Gastrocnemius medialis (tissue), 4 donors: ENCODE measurements around the gene DDX1. TPM values are rescaled to one million over a fixed set of nuclear protein-coding genes. Genes with fewer than 3 reads are reported as not detected.

ENCODE experiments used
- ATAC-seq, 2 donors: fragments of 150-250 bp; one replicate each; pipeline ENCODE4 v1.9.1; 2016
- DNase-seq, 2 donors: peaks; one replicate each; pipeline ENCODE4 v3.0.0-alpha.2; 2019
- H3K27ac ChIP-seq, 4 donors: fragments of 200-600 bp; sonication (generic); 1 replicate in 1 of 4; 2 replicates in 3 of 4; pipeline ENCODE4 v1.5.1; 2016 to 2018; ENCODE audit warnings: mild to moderate bottlenecking in 2 of 4, moderate library complexity in 1 of 4
- H3K27me3 ChIP-seq, 3 donors: fragments of 200-600 bp; sonication (generic) in 2 of 3; 1 replicate in 1 of 3; 2 replicates in 2 of 3; pipeline versions ENCODE4 v1.5.1 to v1.6.0; 2016 to 2019; ENCODE audit warnings: mild to moderate bottlenecking in 1 of 3, moderate library complexity in 1 of 3
- H3K36me3 ChIP-seq, 2 donors: fragments of 200-600 bp; sonication (generic) in 1 of 2; one replicate each; pipeline ENCODE4 v1.5.1; 2017 to 2018
- H3K4me1 ChIP-seq, 2 donors: fragments of 200-600 bp; sonication (generic) in 1 of 2; one replicate each; pipeline ENCODE4 v1.5.1; 2016 to 2017; ENCODE audit warnings: mild to moderate bottlenecking in 2 of 2
- H3K4me3 ChIP-seq, 4 donors: fragments of 200-600 bp; sonication (generic) in 3 of 4; 1 replicate in 1 of 4; 2 replicates in 3 of 4; pipeline ENCODE4 v1.5.1; 2016 to 2019; ENCODE audit warnings: mild to moderate bottlenecking in 2 of 4
- H3K9me3 ChIP-seq, 3 donors: fragments of 200-600 bp; sonication (generic) in 2 of 3; 1 replicate in 1 of 3; 2 replicates in 2 of 3; pipeline ENCODE4 v1.5.1; 2016 to 2019
- CTCF ChIP-seq, 5 experiments: fragments of 450-650 bp in 3 of 5; fragments of 200-600 bp in 2 of 5; sonication (generic) in 2 of 5; IDR thresholded peaks in 4 of 5; conservative IDR thresholded peaks in 1 of 5; 1 replicate in 4 of 5; 2 replicates in 1 of 5; pipeline ENCODE4 v1.5.1; 2016 to 2019; ENCODE audit warnings: antibody characterized with exemption in 5 of 5, mild to moderate bottlenecking in 3 of 5, moderate library complexity in 3 of 5
- POLR2A ChIP-seq, 2 donors: fragments of 450-650 bp; IDR thresholded peaks; one replicate each; pipeline ENCODE4 v1.6.1; 2017; ENCODE audit warnings: antibody characterized with exemption in 2 of 2, mild to moderate bottlenecking in 2 of 2, moderate library complexity in 2 of 2
- in situ Hi-C, 4 donors: fragments of 200-750 bp; cut with MboI; loops; one replicate each; pipeline versions ENCODE4 v1.15.0 to v1.8.0; 2017; ENCODE audit warnings: low sequenced_read_pairs in 4 of 4
- intact Hi-C: fragments of 100-400 bp; cut with DNase I; formaldehyde crosslinking; loops from one replicate; pipeline ENCODE4 v1.15.1; 2023; ENCODE audit warnings: low total_unique reads
- total RNA-seq, 4 donors: library from RNA; depleted of rRNA; stranded (reverse); fragments of >200 nt; gene quantifications; one replicate each; pipeline versions ENCODE4 v1.1.0 to v1.2.3, GENCODE V29; 2016

DDX1 gene
- total RNA-seq, 4 donors from 2014 or later = 72.8 to 108 (median 88.6) TPM

- H3K27ac ChIP-seq = no peak overlapping the region
- no peak for DNase-seq
- no peak for ATAC-seq
- TF ChIP-seq CTCF (IDR thresholded peaks at IDR 0.05 in 4 of 5, conservative IDR thresholded peaks at IDR 0.05 in 1 of 5) (no peak), POLR2A (IDR thresholded peaks at IDR 0.05) (no peak)
- no peak overlapping the region for H3K4me3 ChIP-seq
- peaks cover 0 to 4% (median 0%) of the 10 kb centered on the region in 3 donors for H3K27me3 ChIP-seq
- intact Hi-C loops (no loop called here), in situ Hi-C loops (no loop called here)
- no peaks in the 10 kb centered on the region for H3K4me1 ChIP-seq
- H3K9me3 ChIP-seq = no peaks in the 10 kb centered on the region
- H3K36me3 ChIP-seq = no peaks in the 10 kb centered on the region
Observed at GRCh38 chr2:15579641-15580040, 12.0 kb upstream of the DDX1 start.

GRCh38 chr2:15580451-15580850, 11.2 kb upstream of the DDX1 start:
- DNase-seq (no peak), ATAC-seq (no peak)
- intact Hi-C loops = no loop called here
- TF ChIP-seq CTCF (IDR thresholded peaks at IDR 0.05 in 4 of 5, conservative IDR thresholded peaks at IDR 0.05 in 1 of 5) = no peak
- TF ChIP-seq POLR2A (IDR thresholded peaks at IDR 0.05) = no peak
- in situ Hi-C loops = no loop called here
- Histone ChIP-seq H3K27ac (no peak overlapping the region), H3K27me3 (peaks cover 0 to 4% (median 0%) of the 10 kb centered on the region in 3 donors), H3K9me3 (no peaks in the 10 kb centered on the region), H3K4me1 (no peaks in the 10 kb centered on the region), H3K36me3 (no peaks in the 10 kb centered on the region), H3K4me3 (no peak overlapping the region)

GRCh38 chr2:15582710-15583357, 8.8 kb upstream of the DDX1 start:
- Histone ChIP-seq H3K27me3 (peaks cover 0 to 4% (median 0%) of the 10 kb centered on the region in 3 donors), H3K9me3 (no peaks in the 10 kb centered on the region), H3K4me1 (no peaks in the 10 kb centered on the region), H3K27ac (no peak overlapping the region), H3K36me3 (no peaks in the 10 kb centered on the region), H3K4me3 (no peak overlapping the region)
- intact Hi-C loops (no loop called here), in situ Hi-C loops (no loop called here)
- ATAC-seq = no peak
- no peak for DNase-seq
- TF ChIP-seq CTCF (IDR thresholded peaks at IDR 0.05 in 4 of 5, conservative IDR thresholded peaks at IDR 0.05 in 1 of 5) (no peak), POLR2A (IDR thresholded peaks at IDR 0.05) (no peak)

- TF ChIP-seq POLR2A (IDR thresholded peaks at IDR 0.05) (no peak), CTCF (IDR thresholded peaks at IDR 0.05 in 4 of 5, conservative IDR thresholded peaks at IDR 0.05 in 1 of 5) (no peak)
- Histone ChIP-seq H3K36me3 (no peaks in the 10 kb centered on the region), H3K9me3 (no peaks in the 10 kb centered on the region), H3K4me1 (no peaks in the 10 kb centered on the region), H3K27me3 (peaks cover 0 to 4% (median 0%) of the 10 kb centered on the region in 3 donors), H3K4me3 (no peak overlapping the region), H3K27ac (no peak overlapping the region)
- DNase-seq (no peak), ATAC-seq (no peak)
- in situ Hi-C loops = no loop called here
- intact Hi-C loops = no loop called here
Observed at GRCh38 chr2:15583826-15584225, 7.8 kb upstream of the DDX1 start.

- Histone ChIP-seq H3K27me3 (peaks cover 0 to 4% (median 0%) of the 10 kb centered on the region in 3 donors), H3K4me1 (no peaks in the 10 kb centered on the region), H3K4me3 (no peak overlapping the region), H3K27ac (no peak overlapping the region), H3K9me3 (no peaks in the 10 kb centered on the region), H3K36me3 (no peaks in the 10 kb centered on the region)
- in situ Hi-C loops (no loop called here), intact Hi-C loops (no loop called here)
- DNase-seq (no peak), ATAC-seq (no peak)
- no peak for TF ChIP-seq CTCF (IDR thresholded peaks at IDR 0.05 in 4 of 5, conservative IDR thresholded peaks at IDR 0.05 in 1 of 5)
- TF ChIP-seq POLR2A (IDR thresholded peaks at IDR 0.05) = no peak
Observed at GRCh38 chr2:15584316-15584715, 7.4 kb upstream of the DDX1 start.
